ENCODE data around the gene CCNI2.
"Not testable (repeated sequence)": the region's sequence is repeated elsewhere in the genome, so short reads cannot be mapped to it uniquely, and the experiment has no call there.

The CCNI2 gene

DNA sequence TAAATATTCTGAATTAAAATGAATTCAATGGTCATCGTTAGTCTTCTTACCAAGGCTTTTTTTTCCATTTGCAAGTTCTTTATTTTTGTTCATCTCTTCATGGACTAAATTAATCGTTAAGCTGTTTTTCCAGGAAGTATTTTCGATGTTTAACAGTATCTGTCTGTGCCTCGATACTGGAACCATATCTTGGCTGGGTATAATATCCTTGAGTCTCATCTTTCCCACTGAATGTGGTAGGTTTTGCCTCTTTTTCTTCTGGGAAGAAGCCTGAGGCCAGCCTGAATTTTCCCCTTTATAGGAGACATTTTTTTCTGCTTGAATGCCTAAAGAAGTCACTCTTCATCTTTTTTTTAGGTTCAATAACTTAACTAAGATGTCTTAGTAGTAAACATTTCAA, 33.8 kb downstream of the CCNI2 start:
- DNase-seq (ENCODE audit: low read depth), result no peak

DNA sequence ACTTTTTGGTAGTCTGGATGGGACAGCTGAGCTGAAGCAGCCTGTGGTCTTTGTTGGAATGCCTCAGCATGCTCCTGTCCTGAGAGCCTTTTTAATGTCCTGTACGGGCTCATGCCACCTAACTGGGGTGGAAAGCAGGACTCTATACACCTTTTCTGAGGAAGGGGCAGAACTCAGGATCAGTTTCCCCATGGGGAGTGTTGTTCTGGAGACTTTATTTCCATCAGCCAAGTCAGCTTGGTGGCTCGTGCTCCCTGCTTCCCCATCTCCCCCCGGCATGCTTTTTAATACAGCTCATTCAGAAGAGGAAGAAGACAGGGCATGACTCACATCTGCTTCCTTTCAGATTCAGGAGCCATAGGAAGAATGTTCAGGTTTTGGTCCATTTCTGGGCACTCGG, 34.9 kb downstream of the CCNI2 start:
- no peak for DNase-seq (ENCODE audit: low read depth)

DNA sequence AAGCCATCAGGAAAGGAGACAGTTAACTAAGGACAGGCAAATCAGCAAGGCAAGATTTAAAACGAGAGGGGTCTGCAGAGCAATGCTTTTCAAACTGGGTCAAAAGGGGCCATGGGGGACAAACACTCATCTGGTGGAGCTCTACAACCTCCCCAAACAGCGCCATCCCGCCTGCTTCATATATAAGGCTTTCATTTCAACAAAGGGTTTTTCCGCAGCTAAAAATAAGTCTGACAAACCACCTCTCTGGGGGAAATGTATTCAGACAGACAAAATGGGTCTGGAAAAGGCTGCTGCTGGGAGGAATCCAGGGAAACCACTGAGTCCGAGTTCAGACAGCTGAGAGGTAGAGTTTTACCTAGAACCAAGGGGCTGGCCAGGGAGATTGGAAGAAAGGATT, 38.1 kb downstream of the CCNI2 start:
- DNase-seq (ENCODE audit: low read depth), result no peak

DNA sequence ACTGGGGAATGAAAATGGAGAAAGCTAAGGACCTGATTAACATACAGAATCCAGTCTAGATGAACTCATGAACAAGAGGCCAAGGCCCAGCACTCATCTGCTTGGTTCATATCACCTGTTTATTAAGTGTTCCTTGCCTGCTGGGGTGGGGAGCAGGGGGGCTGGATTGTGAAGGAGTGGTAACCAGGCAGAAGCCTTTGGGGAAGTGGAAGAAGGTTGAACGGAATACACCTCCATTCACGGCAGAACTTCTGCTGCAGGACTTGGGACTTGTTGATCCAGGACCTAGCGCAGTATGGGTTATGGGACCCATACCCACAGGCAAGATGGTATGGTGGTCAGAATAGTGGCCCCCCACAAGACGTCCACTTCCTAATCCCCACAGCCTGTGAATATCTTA, 38.6 kb downstream of the CCNI2 start:
- DNase-seq (ENCODE audit: low read depth), result no peak

DNA sequence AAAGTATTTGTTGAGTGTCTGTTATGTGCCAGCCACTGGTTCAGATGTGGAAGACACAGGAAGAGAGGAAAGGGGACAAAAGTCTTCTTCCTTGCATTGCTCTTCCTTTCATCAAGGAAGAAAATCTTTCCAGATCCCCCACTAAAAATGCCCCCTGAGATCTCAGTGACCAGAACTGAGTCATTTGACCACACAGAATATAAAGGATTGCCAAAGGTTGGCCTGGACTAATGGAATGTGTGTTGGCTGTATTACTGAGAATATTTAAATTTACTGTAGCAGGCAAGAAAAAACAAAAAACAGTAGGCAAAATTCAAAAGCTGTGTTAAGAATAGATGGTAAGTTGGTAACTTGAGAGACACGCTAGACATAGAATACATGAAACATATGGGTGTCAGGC, 39.9 kb downstream of the CCNI2 start:
- DNase-seq (ENCODE audit: low read depth), result no peak

DNA sequence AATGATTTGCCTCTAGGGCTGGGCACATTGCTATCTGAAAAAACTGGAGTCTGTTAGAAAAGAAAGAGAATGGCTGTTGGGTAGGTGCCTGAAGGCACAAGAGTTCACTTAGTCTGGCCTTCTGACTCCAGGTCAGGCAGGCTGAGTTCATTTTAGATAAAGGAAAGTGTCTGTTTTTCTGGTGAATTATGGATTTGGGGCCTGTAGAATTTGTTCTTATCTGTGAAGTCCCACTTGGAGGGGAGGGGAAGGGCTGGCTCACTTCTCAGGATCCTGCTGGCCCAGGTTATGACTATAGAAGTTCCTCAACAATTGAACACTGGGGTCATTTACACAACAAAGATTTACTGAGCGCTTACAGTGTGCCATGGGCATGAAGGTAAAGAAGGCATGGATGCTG, 41.3 kb downstream of the CCNI2 start:
- no peak for DNase-seq (ENCODE audit: low read depth)

DNA sequence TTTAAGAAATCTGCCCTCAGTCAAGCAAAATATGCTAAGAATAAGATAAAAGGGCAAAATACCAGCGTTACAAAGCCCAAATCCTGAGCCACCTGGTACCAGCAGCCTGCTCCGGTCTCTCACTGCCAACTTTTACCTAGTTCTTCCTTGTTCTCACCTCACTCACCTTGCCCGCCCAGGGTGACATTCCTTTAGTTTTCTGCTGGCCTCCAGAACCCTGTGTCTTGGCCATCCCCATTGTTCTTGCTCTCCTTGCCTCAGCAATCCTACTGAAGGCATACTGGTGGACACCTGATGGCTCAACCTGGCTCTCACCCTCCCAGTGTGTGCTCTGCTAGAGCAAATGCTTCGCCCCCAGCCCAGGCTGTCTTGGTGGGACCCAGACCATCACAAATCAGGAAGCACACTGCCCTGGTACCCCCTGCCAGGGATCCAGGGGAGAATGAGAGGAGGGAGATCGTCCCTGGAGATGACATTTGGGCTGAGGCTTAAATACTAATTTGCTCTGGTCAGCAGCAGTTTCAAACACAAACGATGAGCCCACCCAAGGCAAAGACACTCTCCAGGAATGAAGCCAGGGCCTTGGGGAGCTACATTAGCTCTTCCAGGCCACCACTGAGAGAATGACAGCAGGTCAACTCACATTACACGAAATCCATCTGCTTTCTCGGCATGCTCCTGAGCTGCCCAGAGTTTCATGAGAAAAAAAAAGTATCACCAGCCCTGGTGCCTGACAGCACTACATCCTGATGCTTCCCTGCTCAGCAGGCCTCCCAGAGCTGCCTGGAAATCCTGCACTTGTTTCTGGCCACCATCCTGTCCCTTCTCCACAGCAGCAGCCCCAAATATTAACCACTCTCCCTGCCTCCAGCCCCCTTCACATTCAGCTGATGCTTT, 42.0 kb downstream of the CCNI2 start:
- no peak for DNase-seq (ENCODE audit: low read depth)

DNA sequence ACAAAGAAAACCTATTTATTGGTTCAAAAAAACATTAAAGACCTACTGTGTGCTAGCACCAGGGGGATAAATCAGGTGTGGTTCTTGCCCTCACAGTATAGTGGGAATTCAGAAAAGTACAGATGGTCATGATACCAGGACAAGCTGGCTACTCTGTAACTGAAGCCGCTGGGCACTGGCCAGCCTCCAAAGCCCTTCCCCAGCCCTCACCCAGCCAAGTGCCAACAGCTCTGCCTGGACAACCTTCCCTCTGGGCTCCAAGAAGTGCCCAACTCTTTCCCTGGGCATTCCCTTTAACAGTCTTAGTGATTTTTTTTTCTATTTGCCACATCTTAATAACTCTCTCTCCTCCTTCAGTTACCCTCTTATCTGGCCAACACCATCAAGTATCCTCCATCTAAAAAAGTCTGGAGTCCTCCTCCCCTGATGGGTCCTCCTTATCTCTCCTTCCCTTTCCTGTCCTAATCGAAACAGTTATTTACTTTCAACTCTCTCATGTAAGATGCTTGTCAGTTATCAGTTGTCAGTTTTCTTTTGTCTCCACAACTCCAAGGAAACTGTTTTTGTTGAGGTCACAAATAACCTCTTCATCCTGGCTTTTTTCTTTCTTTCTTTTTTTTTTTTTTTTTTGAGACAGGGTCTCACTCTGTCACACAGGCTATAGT, 43.1 kb downstream of the CCNI2 start:
- no peak for DNase-seq (ENCODE audit: low read depth)

DNA sequence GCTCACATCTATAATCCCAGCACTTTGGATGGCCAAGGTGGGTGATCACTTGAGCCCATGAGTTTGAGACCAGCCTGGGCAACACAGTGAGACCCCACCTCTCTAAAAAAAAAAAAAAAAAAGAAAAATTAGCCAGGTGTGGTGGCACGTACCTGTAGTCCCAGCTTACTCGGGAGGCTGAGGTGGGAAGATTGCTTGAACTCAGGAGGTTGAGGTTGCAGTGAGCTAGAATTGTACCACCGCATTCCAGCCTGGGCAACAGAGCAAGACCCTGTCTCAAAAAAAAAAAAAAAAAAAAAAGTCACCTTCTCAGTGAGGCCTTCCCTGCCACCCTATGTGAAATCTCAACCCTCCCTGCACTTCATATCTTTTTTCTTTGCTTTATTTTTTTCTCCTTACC, 43.8 kb downstream of the CCNI2 start:
- DNase-seq (ENCODE audit: low read depth), result no peak

DNA sequence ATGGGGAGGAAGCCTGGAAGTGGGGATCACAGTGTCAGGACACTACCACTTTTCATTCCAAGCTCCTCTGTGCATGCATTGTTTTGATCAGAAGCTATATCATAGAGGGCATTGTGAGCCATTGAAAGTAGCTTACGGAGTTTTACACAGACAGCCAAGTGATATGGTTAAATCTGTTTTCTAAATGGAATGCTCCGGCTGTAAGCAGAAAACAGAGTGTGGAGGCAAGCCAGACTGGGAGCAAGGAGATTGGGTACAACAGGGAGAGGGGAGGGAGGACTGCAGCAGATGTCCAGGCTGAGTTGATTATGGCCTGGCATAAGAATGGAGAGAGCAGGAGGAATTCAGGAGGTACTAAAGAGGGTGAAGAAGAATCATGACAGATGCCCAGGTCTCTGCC, 50.4 kb downstream of the CCNI2 start:
- no peak for DNase-seq (ENCODE audit: low read depth)

DNA sequence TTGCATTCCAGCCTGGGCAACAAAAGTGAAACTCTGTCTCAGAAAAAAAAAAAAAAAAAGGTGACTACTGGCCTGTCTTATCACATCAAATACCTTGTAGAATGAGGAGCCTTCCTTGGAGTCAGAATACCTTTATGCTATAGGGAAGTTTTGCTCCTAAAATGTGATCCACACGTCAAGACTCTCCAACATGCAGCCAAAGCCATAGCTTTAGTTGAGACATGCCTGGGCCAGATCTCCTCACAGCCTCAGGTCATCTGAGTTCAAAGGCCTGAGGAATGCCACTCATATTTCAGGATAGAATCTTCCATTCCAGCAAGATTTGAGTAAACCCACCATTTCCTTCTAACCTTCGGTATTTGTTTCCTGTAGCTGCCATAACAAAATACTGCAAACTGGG, 52.2 kb downstream of the CCNI2 start:
- DNase-seq (ENCODE audit: low read depth), result no peak

DNA sequence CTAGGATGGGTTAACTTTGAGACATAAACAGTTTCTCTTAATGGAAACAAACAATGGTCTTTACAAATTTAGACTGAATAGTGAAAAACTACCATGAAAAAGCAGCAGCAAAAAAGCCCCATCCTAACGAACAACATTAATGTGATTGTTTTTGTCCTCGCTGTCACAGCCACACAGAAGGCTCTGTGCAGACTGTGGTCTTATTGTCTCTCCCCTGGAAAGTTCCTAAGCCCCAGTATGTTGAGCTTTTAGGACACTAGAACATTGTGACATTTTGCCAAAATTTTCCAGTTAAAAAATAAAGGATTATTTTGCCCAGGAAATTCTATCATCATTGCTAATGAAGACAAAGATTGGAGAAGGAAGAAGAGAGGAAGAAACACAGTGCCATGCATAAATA, 53.3 kb downstream of the CCNI2 start:
- DNase-seq (ENCODE audit: low read depth), result no peak

DNA sequence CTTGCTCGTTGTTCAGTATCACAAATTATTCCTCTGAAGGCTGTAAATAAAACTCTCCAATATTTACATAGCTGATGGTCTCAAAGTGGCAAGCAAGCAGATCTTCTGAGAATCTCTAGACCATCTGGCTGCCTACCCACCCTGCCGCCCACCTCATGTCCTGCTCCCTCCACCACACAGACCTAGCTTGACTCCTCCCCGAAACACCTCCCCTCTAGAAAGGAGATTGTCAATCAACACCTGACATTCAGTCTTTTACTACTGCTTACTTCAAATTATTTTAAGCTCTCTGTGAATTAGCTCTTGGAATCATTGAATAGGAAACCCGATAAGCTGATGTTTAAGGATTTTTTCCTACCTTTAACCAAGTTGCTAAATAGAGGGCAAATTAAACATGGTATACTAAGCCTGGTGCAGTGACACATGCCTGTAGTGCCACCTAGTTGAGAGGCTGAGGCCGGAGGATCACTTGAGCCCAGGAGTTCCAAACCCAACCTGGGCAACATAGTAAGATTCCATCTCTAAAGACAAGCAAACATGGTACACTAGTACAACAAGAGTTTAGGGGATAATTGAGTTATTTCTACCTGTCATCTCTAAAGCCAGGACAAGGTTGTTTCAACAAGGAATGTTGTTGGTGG, 54.9 kb downstream of the CCNI2 start:
- no peak for DNase-seq (ENCODE audit: low read depth)

DNA sequence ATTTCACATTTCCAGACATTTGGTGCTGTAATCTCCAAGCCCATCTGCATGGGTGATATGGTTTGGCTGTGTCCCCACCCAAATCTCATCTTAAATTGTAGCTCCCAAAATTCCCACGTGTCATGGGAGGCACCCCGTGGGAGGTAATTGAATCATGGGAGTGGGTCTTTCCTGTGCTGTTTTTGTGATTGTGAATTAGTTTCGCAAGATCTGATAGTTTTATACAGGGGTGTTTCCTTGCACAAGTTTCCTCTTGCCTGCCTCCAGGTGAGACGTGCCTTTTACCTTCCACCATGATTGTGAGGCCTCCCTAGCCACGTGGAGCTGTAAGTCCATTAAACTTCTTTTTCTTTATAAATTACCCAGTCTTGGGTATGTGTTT, 55.5 kb downstream of the CCNI2 start:
- DNase-seq (ENCODE audit: low read depth), result not testable (repeated sequence)

Data from activated T-cell treated with anti-CD3 and anti-CD28 coated beads for 24 hours (primary cell).